ENCODE results near the gene FCGR3A.

FCGR3A gene

DNA sequence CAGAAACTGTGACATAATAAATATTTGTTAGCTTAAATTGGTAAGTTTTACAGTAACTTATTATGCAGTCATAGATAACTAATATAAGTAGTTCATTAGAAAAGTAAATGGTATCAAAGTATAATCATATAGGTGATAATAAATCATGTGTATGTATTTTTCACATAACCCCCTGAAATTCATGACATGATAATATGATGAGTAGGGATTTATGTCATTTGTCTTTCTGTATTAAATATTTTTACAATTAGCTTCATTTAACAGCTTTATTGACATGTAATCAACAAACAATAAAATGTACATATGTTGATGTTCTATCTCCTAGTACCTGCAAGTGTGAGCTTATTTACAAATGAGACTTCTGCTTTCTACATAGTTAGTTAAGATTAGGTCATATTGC, 54.1 kb downstream of the FCGR3A start:
- Histone ChIP-seq H3K9ac (ENCODE audit: low read depth, low read length) (no peak overlapping the region), H3K4me3 (ENCODE audit: low read depth, low read length) (no peak overlapping the region), H3K36me3 (ENCODE audit: control insufficient read depth, insufficient read depth, low read length) (no peaks in the 10 kb centered on the region), H3K27ac (ENCODE audit: low read depth, low read length) (no peak overlapping the region), H3K9me3 (ENCODE audit: control insufficient read depth, insufficient read depth, low read length) (no peaks in the 10 kb centered on the region), H3K4me1 (ENCODE audit: control insufficient read depth, insufficient read depth, low read length) (no peaks in the 10 kb centered on the region), H3K27me3 (ENCODE audit: control insufficient read depth, insufficient read depth, low read length) (peaks cover 3% of the 10 kb centered on the region; the same call in 1 of the 2 replicates)

DNA sequence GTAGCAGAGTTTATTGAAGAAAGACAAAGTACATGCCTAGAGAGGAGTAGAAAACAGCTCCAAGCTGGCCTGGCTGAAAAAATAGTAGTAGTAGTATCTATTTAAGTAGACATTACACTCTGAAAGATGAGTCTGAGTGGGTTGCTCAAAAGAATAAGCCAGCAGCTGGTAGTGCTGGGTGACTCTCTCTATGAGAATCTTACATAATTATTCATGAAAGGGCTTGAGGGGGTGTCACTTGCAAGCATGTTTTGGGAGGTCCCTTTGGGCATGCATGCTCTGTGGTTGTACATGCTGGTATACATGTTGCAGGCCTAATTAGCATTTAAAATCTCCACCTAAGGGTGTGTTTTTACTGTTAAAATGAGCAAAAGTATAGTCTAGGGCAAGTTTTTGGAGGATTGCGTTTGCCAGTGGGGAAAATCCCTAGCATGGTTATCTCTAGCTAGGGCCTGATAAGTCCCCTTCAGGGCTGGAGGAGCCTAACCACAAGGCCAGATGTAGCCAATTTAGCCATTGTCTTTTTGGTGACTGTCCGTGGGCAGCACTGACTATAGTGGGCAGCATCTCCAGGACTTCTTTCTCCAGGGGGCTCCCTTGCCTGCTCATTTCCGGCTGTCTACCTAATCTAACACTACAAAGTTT, 55.4 kb downstream of the FCGR3A start:
- Histone ChIP-seq H3K4me1 (ENCODE audit: control insufficient read depth, insufficient read depth, low read length) (no peaks in the 10 kb centered on the region), H3K36me3 (ENCODE audit: control insufficient read depth, insufficient read depth, low read length) (no peaks in the 10 kb centered on the region), H3K9ac (ENCODE audit: low read depth, low read length) (no peak overlapping the region), H3K4me3 (ENCODE audit: low read depth, low read length) (no peak overlapping the region), H3K27ac (ENCODE audit: low read depth, low read length) (no peak overlapping the region), H3K27me3 (ENCODE audit: control insufficient read depth, insufficient read depth, low read length) (peaks cover 3% of the 10 kb centered on the region; the same call in 1 of the 2 replicates), H3K9me3 (ENCODE audit: control insufficient read depth, insufficient read depth, low read length) (no peaks in the 10 kb centered on the region)

DNA sequence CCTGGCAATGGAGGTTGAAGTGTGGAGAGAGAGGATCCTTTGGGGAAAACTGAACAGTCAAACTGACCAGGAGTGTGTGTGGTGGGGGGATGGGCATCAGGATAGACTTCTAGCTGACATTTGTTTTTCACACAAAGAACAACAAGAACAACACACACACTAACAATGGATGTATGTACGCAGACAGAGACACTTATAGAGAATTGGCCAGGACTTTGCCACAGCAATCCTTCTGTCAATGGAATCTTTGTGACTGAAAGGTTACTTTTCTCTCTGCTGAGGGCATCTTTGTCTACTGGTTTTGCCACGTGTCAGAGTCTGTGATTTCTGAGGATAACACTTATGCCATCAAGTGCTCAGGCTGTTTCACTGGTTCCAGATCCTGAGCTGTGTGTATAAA, 56.8 kb downstream of the FCGR3A start:
- H3K36me3 ChIP-seq (ENCODE audit: control insufficient read depth, insufficient read depth, low read length), result no peaks in the 10 kb centered on the region
- H3K9me3 ChIP-seq (ENCODE audit: control insufficient read depth, insufficient read depth, low read length), result no peaks in the 10 kb centered on the region
- H3K27ac ChIP-seq (ENCODE audit: low read depth, low read length), result no peak overlapping the region
- H3K9ac ChIP-seq (ENCODE audit: low read depth, low read length), result no peak overlapping the region
- no peak overlapping the region for H3K4me3 ChIP-seq (ENCODE audit: low read depth, low read length)
- H3K27me3 ChIP-seq (ENCODE audit: control insufficient read depth, insufficient read depth, low read length), result peaks cover 2% of the 10 kb centered on the region; the same call in 1 of the 2 replicates
- no peaks in the 10 kb centered on the region for H3K4me1 ChIP-seq (ENCODE audit: control insufficient read depth, insufficient read depth, low read length)
